Hematopoietic multipotent progenitor cell treated with erythropoietin and hydrocortisone succinate and interleukin-3 and kit ligand, for 15 days (in vitro differentiated cells): ENCODE results near the gene EI24.
"Not testable (repeated sequence)": the region's sequence is repeated elsewhere in the genome, so short reads cannot be mapped to it uniquely, and the experiment has no call there.

Source experiments
- DNase-seq: peaks from one replicate; pipeline ENCODE4 v3.0.0-alpha.2; 2015; ENCODE audit warnings: low spot score

Gene EI24

GRCh38 chr11:125568970-125569914 is at the start of gene EI24:
TSS of gene EI24 (plus strand) at chr11:125569477. CDS start at chr11:125572528, 3,051 bp downstream.
- DNase-seq: peak; percentile 86

- DNase-seq: no peak
Measured at GRCh38 chr11:125519860-125520834, 49.1 kb upstream of the EI24 start.

DNA sequence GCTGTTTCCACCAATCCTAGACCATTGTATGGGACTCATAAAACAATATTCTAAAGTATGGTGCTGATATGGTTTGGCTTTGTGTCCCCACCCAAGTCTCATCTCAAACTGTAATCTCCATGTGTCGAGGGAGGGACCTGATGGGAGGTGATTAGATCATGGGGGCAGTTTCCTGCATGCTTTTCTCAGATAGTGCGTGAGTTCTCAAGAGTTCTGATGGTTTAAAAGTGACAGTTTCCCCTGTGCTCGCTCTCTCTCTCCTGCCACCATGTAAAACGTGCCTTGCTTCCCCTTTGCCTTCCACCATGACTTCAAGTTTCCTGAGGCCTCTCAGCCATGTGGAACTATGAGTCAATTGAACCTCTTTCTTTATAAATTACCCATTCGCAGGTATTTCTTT is 44.0 kb upstream of the EI24 start:
- DNase-seq: no peak

GRCh38 chr11:125532668-125533067 is 36.6 kb upstream of the EI24 start:
- DNase-seq: peak; percentile 2

- DNase-seq: no peak
Measured at GRCh38 chr11:125535585-125535984, 33.7 kb upstream of the EI24 start.

GRCh38 chr11:125536834-125537233 is 32.4 kb upstream of the EI24 start:
- DNase-seq: not testable (repeated sequence)

- no peak for DNase-seq
Measured at GRCh38 chr11:125542709-125543108, 26.6 kb upstream of the EI24 start.

DNA sequence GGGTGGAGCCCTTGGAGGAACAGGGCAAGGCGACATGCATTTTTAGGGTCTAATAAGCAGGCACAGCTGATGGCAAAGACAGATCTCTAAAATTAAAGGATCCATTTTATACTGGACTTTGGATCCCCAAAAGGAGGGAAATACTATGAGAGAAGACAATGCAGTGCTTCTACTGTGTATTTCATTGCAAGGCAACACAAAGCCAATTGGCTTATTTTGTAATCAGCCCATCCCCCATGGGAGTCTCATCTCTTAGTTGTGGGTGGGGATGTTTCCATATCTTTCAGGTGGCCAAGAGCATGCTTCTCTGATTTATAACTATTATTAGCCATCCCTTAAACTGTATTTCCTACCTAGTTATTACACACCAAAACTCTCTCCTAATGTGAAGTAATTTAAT is 18.5 kb upstream of the EI24 start:
- no peak for DNase-seq

- DNase-seq: no peak
Measured at GRCh38 chr11:125551835-125552342, 17.4 kb upstream of the EI24 start.

- DNase-seq: no peak
Measured at GRCh38 chr11:125552927-125553326, 16.4 kb upstream of the EI24 start.

- no peak for DNase-seq
Measured at GRCh38 chr11:125553357-125553756, 15.9 kb upstream of the EI24 start.

DNA sequence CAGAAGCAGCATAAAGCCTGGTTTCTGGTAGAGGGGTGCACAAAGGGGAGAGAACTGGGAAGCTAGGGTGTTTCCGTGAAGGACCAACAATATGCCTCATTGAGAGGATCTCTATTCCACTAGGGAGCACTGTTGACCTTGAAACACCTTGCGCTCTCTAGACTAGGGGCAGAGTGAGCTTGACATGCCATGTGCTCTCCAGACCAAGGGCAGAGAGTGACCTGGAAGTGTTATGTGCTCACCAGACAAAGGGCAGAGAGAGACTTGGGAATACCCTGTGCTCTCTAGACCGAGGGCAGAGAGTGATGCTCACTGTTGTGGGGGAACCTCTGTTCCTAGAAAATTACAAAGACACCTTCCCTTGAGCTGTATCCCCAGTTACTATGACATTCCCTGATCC is 15.2 kb upstream of the EI24 start:
- DNase-seq: no peak

- no peak for DNase-seq
Measured at GRCh38 chr11:125559888-125560287, 9.4 kb upstream of the EI24 start.

GRCh38 chr11:125561924-125562323 is 7.4 kb upstream of the EI24 start:
- no peak for DNase-seq

GRCh38 chr11:125562430-125562829 is 6.8 kb upstream of the EI24 start:
- DNase-seq: no peak

- no peak for DNase-seq
Measured at GRCh38 chr11:125564357-125564756, 4.9 kb upstream of the EI24 start.

GRCh38 chr11:125566235-125566634 is 3.0 kb upstream of the EI24 start:
- no peak for DNase-seq

- DNase-seq: no peak
Measured at GRCh38 chr11:125569915-125570621, 791 bp downstream of the EI24 start.

DNA sequence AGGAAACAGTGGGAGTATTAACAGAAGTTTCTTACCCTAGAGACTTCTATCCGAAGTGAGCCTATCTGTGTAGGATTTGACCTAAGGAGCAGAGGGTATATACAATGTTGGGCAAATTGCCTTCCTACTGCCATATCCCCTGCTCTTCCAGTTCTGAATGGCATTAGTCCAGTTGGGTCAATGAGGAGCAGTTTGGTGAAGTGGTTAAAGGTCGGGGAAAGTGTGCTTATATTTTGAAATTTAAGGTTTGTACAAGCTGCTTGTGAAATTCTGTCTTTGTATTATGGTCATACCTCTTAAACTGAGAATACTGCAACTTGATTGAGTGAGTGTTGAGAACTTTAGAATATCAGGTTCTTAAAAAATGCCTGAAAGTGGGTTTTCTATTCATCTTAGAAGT is 1.7 kb downstream of the EI24 start:
- DNase-seq: no peak

- DNase-seq: no peak
Measured at GRCh38 chr11:125572916-125573315, 3.6 kb downstream of the EI24 start.

DNA sequence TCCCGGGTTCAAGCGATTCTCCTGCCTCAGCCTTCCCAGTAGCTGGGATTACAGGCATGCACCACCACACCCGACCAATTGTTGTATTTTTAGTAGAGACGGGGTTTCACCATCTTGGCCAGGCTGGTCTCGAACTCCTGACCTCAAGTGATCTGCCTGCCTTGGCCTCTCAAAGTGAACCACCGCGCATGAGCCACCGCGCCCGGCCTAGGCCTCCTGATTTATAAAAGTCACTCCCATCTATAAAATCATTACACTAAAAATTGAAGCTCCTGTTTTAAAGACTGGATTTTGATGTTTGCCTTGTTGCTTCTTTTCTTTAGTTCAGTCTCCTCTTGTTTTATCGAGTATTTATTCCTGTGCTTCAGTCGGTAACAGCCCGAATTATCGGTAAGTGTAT is 7.9 kb downstream of the EI24 start:
- not testable (repeated sequence) for DNase-seq

DNA sequence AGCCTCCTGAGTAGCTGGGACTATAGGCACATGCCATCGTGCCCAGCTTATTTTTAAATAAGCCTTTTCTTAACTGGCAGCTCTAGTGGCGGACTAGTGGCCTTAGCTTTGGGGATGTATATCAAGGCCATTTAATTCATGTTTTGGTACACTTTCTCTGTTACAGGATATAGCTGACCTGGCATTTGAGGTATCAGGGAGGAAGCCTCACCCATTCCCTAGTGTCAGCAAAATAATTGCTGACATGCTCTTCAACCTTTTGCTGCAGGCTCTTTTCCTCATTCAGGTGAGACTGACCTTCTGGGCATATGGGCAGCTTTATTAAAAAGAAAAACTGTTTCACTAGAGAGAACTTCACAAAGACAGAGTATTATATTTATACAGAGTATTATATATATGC is 9.5 kb downstream of the EI24 start:
- DNase-seq: no peak
